WERI-Rb-1 (cell line): ENCODE measurements around the gene FST.

ENCODE experiments used
- DNase-seq: peaks from one replicate; pipeline ENCODE4 v3.0.0-alpha.2; 2020
- H3K27ac ChIP-seq: fragments of 250-450 bp; sonication (Bioruptor Pico); 2 replicates; pipeline ENCODE4 v1.5.1; 2020; ENCODE audit warnings: mild to moderate bottlenecking, moderate library complexity
- H3K27me3 ChIP-seq: fragments of 250-450 bp; sonication (Bioruptor Pico); 2 replicates; pipeline ENCODE4 v1.5.1; 2021; ENCODE audit warnings: mild to moderate bottlenecking, low read depth, moderate library complexity; ENCODE audit not compliant: insufficient read depth, severe bottlenecking
- H3K36me3 ChIP-seq: fragments of 250-450 bp; sonication (Bioruptor Pico); 2 replicates; pipeline ENCODE4 v1.5.1; 2020; ENCODE audit warnings: mild to moderate bottlenecking, moderate library complexity
- H3K4me3 ChIP-seq: 2 replicates; pipeline ENCODE4 v1.5.1; 2011; ENCODE audit warnings: low read depth, mild to moderate bottlenecking, control low read depth, low read length
- H3K9me3 ChIP-seq: fragments of 250-450 bp; sonication (Bioruptor Pico); 2 replicates; pipeline ENCODE4 v1.5.1; 2021; ENCODE audit warnings: mild to moderate bottlenecking, moderate library complexity; ENCODE audit not compliant: severe bottlenecking
- TF ChIP-seq, protein P1 (sequence below): IDR thresholded peaks from 2 replicates; pipeline ENCODE4 v1.5.1; 2011; ENCODE audit warnings: low read depth, mild to moderate bottlenecking, control low read depth, inconsistent platforms, low read length

The FST gene

DNA sequence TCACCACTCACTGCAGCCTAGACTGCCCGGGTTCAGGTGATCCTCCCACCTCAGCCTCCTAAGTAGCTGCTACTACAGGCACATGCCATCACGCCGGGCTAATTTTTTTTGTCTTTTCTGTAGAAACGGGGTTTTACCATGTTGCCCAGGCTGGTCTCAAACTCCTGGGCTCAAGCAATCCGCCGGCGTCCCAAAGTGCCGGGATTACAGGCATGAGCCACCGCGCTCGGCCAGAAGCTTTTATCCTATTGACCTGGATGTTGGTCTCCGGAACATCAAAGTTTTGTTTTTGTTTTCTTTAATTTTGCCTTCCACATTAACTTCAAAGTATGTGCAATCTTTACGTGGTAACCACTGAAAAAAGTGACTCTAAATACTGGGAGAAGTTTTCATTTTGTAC lies 42.4 kb upstream of the FST start:
- no peaks in the 10 kb centered on the region for H3K36me3 ChIP-seq
- H3K27me3 ChIP-seq, result no peaks in the 10 kb centered on the region
- H3K4me3 ChIP-seq, result no peak overlapping the region
- TF ChIP-seq, protein P1, sequence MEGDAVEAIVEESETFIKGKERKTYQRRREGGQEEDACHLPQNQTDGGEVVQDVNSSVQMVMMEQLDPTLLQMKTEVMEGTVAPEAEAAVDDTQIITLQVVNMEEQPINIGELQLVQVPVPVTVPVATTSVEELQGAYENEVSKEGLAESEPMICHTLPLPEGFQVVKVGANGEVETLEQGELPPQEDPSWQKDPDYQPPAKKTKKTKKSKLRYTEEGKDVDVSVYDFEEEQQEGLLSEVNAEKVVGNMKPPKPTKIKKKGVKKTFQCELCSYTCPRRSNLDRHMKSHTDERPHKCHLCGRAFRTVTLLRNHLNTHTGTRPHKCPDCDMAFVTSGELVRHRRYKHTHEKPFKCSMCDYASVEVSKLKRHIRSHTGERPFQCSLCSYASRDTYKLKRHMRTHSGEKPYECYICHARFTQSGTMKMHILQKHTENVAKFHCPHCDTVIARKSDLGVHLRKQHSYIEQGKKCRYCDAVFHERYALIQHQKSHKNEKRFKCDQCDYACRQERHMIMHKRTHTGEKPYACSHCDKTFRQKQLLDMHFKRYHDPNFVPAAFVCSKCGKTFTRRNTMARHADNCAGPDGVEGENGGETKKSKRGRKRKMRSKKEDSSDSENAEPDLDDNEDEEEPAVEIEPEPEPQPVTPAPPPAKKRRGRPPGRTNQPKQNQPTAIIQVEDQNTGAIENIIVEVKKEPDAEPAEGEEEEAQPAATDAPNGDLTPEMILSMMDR, result no peak
- DNase-seq, result no peak
- H3K9me3 ChIP-seq, result no peaks in the 10 kb centered on the region
- no peak overlapping the region for H3K27ac ChIP-seq

DNA sequence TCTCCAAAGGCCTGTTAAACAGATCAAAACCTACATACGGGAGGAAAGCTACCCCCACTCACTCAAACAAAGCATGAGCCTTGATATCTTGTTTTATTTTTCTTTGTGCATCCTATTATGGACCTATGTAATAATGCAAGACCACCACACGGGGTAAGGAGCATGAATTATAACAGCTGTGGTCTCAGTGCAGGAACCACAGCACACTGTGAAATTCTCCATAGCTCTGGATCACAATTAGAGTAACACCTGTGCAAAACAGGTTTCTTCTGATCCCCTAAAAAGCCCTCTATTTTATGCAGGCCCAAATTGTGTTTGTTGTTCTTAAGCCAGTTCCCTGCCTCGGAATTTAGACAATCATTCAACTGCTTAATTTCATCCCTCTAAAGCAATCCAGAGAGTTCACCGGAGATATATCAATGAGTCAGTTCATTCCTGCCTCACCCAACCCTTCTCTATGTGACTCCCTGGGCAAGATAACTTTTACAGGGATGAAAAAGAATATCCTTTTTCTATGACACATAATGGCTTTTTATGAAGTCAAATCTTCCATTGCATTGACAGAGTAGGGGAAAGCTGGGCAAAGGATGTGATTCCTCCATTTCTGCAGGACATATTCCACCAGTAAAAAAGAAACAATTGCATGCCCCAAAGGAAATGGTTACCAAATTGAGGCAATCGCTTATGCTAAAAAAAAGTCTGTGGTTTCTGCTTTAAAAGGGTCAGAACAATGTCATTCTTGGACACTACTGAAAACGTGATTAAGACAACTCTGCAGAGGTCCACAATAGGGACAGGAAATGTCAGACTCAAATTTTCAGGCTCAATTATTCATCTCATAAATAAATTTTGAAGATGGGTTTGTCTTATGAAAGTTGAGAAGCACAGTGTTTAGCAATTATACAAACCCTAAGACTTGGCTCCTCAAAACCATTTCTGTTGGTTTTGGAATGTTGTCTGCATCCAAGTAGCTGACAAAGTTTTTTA lies 41.6 kb upstream of the FST start:
- H3K27me3 ChIP-seq, result no peaks in the 10 kb centered on the region
- no peak overlapping the region for H3K27ac ChIP-seq
- no peaks in the 10 kb centered on the region for H3K36me3 ChIP-seq
- no peak for DNase-seq
- H3K9me3 ChIP-seq, result no peaks in the 10 kb centered on the region
- no peak overlapping the region for H3K4me3 ChIP-seq
- TF ChIP-seq, protein P1, result no peak

DNA sequence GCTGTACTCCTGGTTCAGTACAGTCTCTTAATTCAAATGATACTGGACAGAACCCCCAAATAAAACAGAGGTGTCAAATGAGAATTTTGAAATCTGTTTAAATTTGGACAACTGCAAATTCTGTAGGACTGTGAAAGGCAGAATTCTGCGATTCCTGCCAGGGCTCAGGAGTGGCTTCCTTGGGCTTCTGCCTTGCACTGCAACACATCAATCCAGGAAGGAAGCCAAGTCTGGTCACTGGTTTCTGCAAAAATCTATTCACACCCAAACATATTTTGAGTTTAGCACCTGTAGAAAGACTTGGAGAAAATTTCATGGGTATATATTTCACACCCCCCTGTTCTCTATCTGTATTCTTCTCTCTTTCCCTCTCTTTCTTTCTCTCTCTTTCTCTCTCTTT lies 37.5 kb upstream of the FST start:
- no peak overlapping the region for H3K4me3 ChIP-seq
- H3K27me3 ChIP-seq, result no peaks in the 10 kb centered on the region
- no peak for DNase-seq
- H3K27ac ChIP-seq, result no peak overlapping the region
- H3K36me3 ChIP-seq, result no peaks in the 10 kb centered on the region
- no peaks in the 10 kb centered on the region for H3K9me3 ChIP-seq
- TF ChIP-seq, protein P1, result no peak

DNA sequence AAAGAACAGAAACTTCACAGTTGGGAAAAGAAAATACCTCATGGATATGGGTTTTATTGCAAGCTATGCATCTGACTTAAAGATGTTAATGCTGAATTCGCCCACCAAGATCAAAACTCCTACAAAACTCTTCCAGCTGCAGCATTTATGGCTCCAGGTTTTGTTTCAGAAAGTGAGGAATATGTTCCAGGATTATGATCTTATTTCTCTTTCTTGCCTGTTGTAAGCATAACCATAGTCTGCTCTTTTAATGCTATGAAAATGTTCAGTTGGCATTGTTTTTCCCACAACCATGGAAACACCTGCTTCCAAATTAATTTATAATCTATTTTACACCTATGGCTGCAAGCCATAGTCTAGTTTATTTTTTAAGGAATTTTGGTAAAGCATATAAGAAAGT lies 34.9 kb upstream of the FST start:
- H3K27me3 ChIP-seq, result no peaks in the 10 kb centered on the region
- no peaks in the 10 kb centered on the region for H3K36me3 ChIP-seq
- no peaks in the 10 kb centered on the region for H3K9me3 ChIP-seq
- H3K4me3 ChIP-seq, result no peak overlapping the region
- TF ChIP-seq, protein P1, result no peak
- no peak for DNase-seq
- H3K27ac ChIP-seq, result no peak overlapping the region

DNA sequence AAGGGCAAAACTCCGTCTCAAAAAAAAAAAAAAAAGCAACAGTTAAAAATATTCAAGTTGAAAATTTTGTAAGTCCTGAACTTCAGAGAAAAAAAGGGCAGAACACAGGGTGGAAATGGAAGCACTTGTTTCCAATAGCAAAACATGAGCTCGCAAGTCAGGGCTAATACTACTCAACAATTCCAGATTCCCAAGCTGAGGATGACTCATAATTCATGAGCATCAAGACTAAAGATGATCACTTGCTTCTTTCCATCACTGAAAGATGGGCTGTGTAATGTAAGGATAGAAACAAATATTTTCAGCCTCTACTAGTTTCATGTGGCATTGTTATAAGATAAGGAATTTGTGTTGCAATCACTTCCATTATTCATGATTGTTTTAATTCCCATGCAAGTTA lies 33.5 kb upstream of the FST start:
- H3K9me3 ChIP-seq, result no peaks in the 10 kb centered on the region
- no peaks in the 10 kb centered on the region for H3K27me3 ChIP-seq
- H3K27ac ChIP-seq, result no peak overlapping the region
- no peaks in the 10 kb centered on the region for H3K36me3 ChIP-seq
- TF ChIP-seq, protein P1, result no peak
- no peak for DNase-seq
- H3K4me3 ChIP-seq, result no peak overlapping the region
